ENCODE measurements around the gene POP4. TPM values are rescaled to one million over a fixed set of nuclear protein-coding genes. Genes with fewer than 3 reads are reported as not detected.

Gene POP4
- total and polyA plus RNA-seq, 2 of the 8 experiments (the other 6 are each of a cell fraction or from before 2014, with no cell fraction given), result 29.1 to 41.5 TPM

GRCh38 chr19:29616541-29616940 lies 10.5 kb downstream of the POP4 start:
- H3K27me3 ChIP-seq (replicated peaks in 1 of 4; ENCODE audit: control insufficient read depth in 3 of 4, extremely low read depth in 1 of 4, insufficient read depth in 3 of 4, low read length in 3 of 4), result no peaks in the 10 kb centered on the region; a peak in 1 of 7 replicates
- DNase-seq (ENCODE audit: low read depth in 1 of 2, low spot score in 2 of 2), result no peak
- no peak overlapping the region for H2BK15ac ChIP-seq (ENCODE audit: low read length)
- H3K9me3 ChIP-seq (ENCODE audit: insufficient read depth in 2 of 2, low read depth in 1 of 2, low read length in 1 of 2), result no peaks in the 10 kb centered on the region
- no peak for FAIRE-seq
- no peak overlapping the region for H3K56ac ChIP-seq (replicated peaks; ENCODE audit: insufficient read length, low read depth, low read length)
- H2BK120ac ChIP-seq (replicated peaks; ENCODE audit: low read depth, low read length), result no peak overlapping the region
- no peak overlapping the region for H3K4ac ChIP-seq (replicated peaks; ENCODE audit: insufficient read length, low read depth, low read length)
- no peak overlapping the region for H3K9ac ChIP-seq (replicated peaks in 1 of 4; ENCODE audit: extremely low read depth in 1 of 4, low read depth in 3 of 4, low read length in 3 of 4)
- ChIA-PET CTCF (ENCODE audit: partially characterized antibody) (interaction anchor here (0.9 to 12.2 kb wide), 5 partner anchors 6 to 100 kb away, joined by 3 to 109 read pairs (median 4); partner anchors contain the start of gene POP4), POLR2A (ENCODE audit: partially characterized antibody) (interaction anchor here (1.5 to 2.2 kb wide), 2 partner anchors 10 to 11 kb away, joined by 4 to 8 read pairs; partner anchors contain the start of gene POP4)
- H3K4me3 ChIP-seq (ENCODE audit: extremely low read depth in 1 of 4, insufficient read depth in 2 of 4, low read depth in 3 of 4, low read length in 4 of 4), result no peak overlapping the region
- H2BK12ac ChIP-seq (ENCODE audit: low read depth, low read length), result no peak overlapping the region
- peaks cover 6 to 21% (median 14%) of the 10 kb centered on the region in 4 experiments; a peak in 7 of 8 replicates for H3K36me3 ChIP-seq (ENCODE audit: control insufficient read depth in 2 of 4, insufficient read depth in 4 of 4, low read length in 3 of 4)
- no peak overlapping the region for H3K18ac ChIP-seq (ENCODE audit: extremely low read depth, low read length)
- WGBS, 2 experiments (ENCODE audit: extremely low coverage in 1 of 2, insufficient coverage in 1 of 2, insufficient read length in 1 of 2, insufficient replicate concordance in 2 of 2, low coverage in 1 of 2, low lambda C conversion rate in 2 of 2, missing lambda C conversion rate in 1 of 2), result 88% methylated on average over 14 of the region's 16 CpGs; no CpG with 5 or more reads in 1 of the 2 experiments
- H4K8ac ChIP-seq (ENCODE audit: extremely low read depth, insufficient read depth, low read length), result no peak overlapping the region
- no peaks in the 10 kb centered on the region for H3K79me1 ChIP-seq (ENCODE audit: low read depth, low read length)
- no peak overlapping the region for H2AFZ ChIP-seq (ENCODE audit: low read length)
- no peaks in the 10 kb centered on the region for H3K79me2 ChIP-seq (ENCODE audit: control insufficient read depth in 1 of 2, insufficient read depth in 2 of 2, low read length in 2 of 2)
- no peak for TF ChIP-seq RBBP5 (IDR thresholded peaks at IDR 0.05; ENCODE audit: borderline replicate concordance, low read depth, low read length)
- TF ChIP-seq ASH2L (IDR thresholded peaks at IDR 0.05; ENCODE audit: low read length), result no peak
- no peak for TF ChIP-seq NANOG (IDR thresholded peaks at IDR 0.05; ENCODE audit: insufficient read depth, low read depth, low read length, poor library complexity, severe bottlenecking)
- no peak for TF ChIP-seq SRF (IDR thresholded peaks at IDR 0.05; ENCODE audit: low read depth, low read length)
- H3K27ac ChIP-seq (ENCODE audit: low read depth, low read length), result no peak overlapping the region
- no peak overlapping the region for H2AK5ac ChIP-seq (ENCODE audit: low read depth, low read length)
- no peak overlapping the region for H3K23ac ChIP-seq (ENCODE audit: insufficient read length)
- H2BK5ac ChIP-seq (ENCODE audit: low read depth, low read length), result no peak overlapping the region
- H3K14ac ChIP-seq (ENCODE audit: insufficient read length), result no peak overlapping the region
- H3K23me2 ChIP-seq (ENCODE audit: low read depth, low read length), result no peaks in the 10 kb centered on the region
- H3K4me1 ChIP-seq (replicated peaks in 1 of 4; ENCODE audit: control insufficient read depth in 3 of 4, insufficient read depth in 4 of 4, low read length in 3 of 4), result peaks cover 0 to 2% (median 0%) of the 10 kb centered on the region in 4 experiments; a peak in 1 of 7 replicates
- H4K5ac ChIP-seq (ENCODE audit: insufficient read length, low read depth, low read length), result no peak overlapping the region
- H4K91ac ChIP-seq (replicated peaks; ENCODE audit: insufficient read length, low read length), result no peak overlapping the region
- H3K4me2 ChIP-seq (ENCODE audit: insufficient read depth in 1 of 2, low read depth in 2 of 2, low read length in 2 of 2), result no peak overlapping the region
- H4K20me1 ChIP-seq (replicated peaks in 1 of 2; ENCODE audit: control insufficient read depth in 1 of 2, insufficient read depth in 2 of 2, low read length in 2 of 2), result peaks cover 0 to 3% of the 10 kb centered on the region in 2 experiments
- no peak overlapping the region for H2BK20ac ChIP-seq (ENCODE audit: low read length)
